HEK293 (cell line): ENCODE results near the gene PDIA6.
A peak's percentile ranks its signal among the peaks of the same experiment; 100 is the strongest.

Experiments
- CTCF ChIA-PET: fragments of 350-600 bp; formaldehyde crosslinking; extraction: SDS; loops from one replicate; lab custom pipeline; 2021; ENCODE audit warnings: antibody characterized with exemption; lab: Yijun Ruan, JAX
- POLR2A ChIA-PET: fragments of 300-600 bp; formaldehyde crosslinking; extraction: SDS; loops from one replicate; lab custom pipeline; 2020; ENCODE audit warnings: antibody characterized with exemption, inconsistent platforms; lab: Yijun Ruan, JAX
- H3K27ac ChIP-seq: fragments of 200-500 bp; sonication (Bioruptor generic); 2 replicates; pipeline ENCODE4 v1.5.1; 2014; ENCODE audit warnings: low read depth, low read length, control low read depth, inconsistent platforms; ENCODE audit errors: extremely low read depth
- H3K36me3 ChIP-seq, 2 experiments: fragments of 200-500 bp in 1 of 2; sonication (Bioruptor generic) in 1 of 2; 1 replicate in 1 of 2; 2 replicates in 1 of 2; pipeline ENCODE4 v1.5.1; 2014 to 2017; ENCODE audit warnings: inconsistent platforms in 2 of 2, low read length in 2 of 2; ENCODE audit not compliant: control insufficient read depth in 2 of 2, insufficient read depth in 1 of 2
- H3K4me1 ChIP-seq: fragments of 200-500 bp; sonication (Bioruptor generic); 2 replicates; pipeline ENCODE4 v1.5.1; 2014; ENCODE audit warnings: mild to moderate bottlenecking, low read length, inconsistent platforms; ENCODE audit not compliant: control insufficient read depth, insufficient read depth
- H3K4me3 ChIP-seq: 2 replicates; pipeline ENCODE4 v1.5.1; 2011; ENCODE audit warnings: low read depth, mild to moderate bottlenecking, control low read depth, low read length, moderate library complexity
- H3K9me3 ChIP-seq: fragments of 200-500 bp; sonication (Bioruptor generic); 2 replicates; pipeline ENCODE4 v1.5.1; 2014; ENCODE audit warnings: low read depth, low read length, inconsistent platforms; ENCODE audit not compliant: control insufficient read depth, insufficient read depth
- BCL11B ChIP-seq: fragments of 450-650 bp; formaldehyde crosslinking; IDR thresholded peaks from 2 replicates; pipeline ENCODE4 v1.5.1; 2016; ENCODE audit warnings: low read depth, missing biosample characterization, missing genetic modification characterization
- GFI1B ChIP-seq: fragments of 450-650 bp; formaldehyde crosslinking; IDR thresholded peaks from 2 replicates; pipeline ENCODE4 v1.5.1; 2016; ENCODE audit warnings: missing biosample characterization, missing genetic modification characterization
- GLI4 ChIP-seq: fragments of 450-650 bp; formaldehyde crosslinking; IDR thresholded peaks from 2 replicates; pipeline ENCODE4 v1.5.1; 2016; ENCODE audit warnings: missing biosample characterization, missing genetic modification characterization
- MZF1 ChIP-seq: fragments of 450-650 bp; formaldehyde crosslinking; IDR thresholded peaks from 2 replicates; pipeline ENCODE4 v1.5.1; 2017; ENCODE audit warnings: missing biosample characterization, missing genetic modification characterization, borderline replicate concordance
- SCRT2 ChIP-seq: fragments of 450-650 bp; formaldehyde crosslinking; IDR thresholded peaks from 2 replicates; pipeline ENCODE4 v1.5.1; 2016; ENCODE audit warnings: missing biosample characterization, missing genetic modification characterization
- SETDB1 ChIP-seq: IDR thresholded peaks from one replicate; pipeline ENCODE4 v1.6.1; 2017; ENCODE audit warnings: mild to moderate bottlenecking, low read length, moderate library complexity, mixed read lengths; ENCODE audit not compliant: insufficient read length
- ZEB2 ChIP-seq: fragments of 450-650 bp; formaldehyde crosslinking; IDR thresholded peaks from 2 replicates; pipeline ENCODE4 v1.5.1; 2016; ENCODE audit warnings: missing biosample characterization, missing genetic modification characterization
- ZFP41 ChIP-seq: fragments of 450-650 bp; formaldehyde crosslinking; IDR thresholded peaks from 2 replicates; pipeline ENCODE4 v1.5.1; 2016; ENCODE audit warnings: missing biosample characterization, missing genetic modification characterization, borderline replicate concordance
- ZFP69B ChIP-seq: fragments of 450-650 bp; formaldehyde crosslinking; IDR thresholded peaks from 2 replicates; pipeline ENCODE4 v1.5.1; 2016; ENCODE audit warnings: missing biosample characterization, missing genetic modification characterization
- ZNF10 ChIP-seq: fragments of 450-650 bp; formaldehyde crosslinking; IDR thresholded peaks from 2 replicates; pipeline ENCODE4 v1.5.1; 2017; ENCODE audit warnings: missing biosample characterization, missing genetic modification characterization
- ZNF155 ChIP-seq: fragments of 450-650 bp; formaldehyde crosslinking; IDR thresholded peaks from 2 replicates; pipeline ENCODE4 v1.5.1; 2016; ENCODE audit warnings: missing biosample characterization, missing genetic modification characterization
- ZNF16 ChIP-seq: fragments of 450-650 bp; formaldehyde crosslinking; IDR thresholded peaks from 2 replicates; pipeline ENCODE4 v1.5.1; 2016; ENCODE audit warnings: low read depth, missing biosample characterization, missing genetic modification characterization
- ZNF341 ChIP-seq: fragments of 450-650 bp; formaldehyde crosslinking; IDR thresholded peaks from 2 replicates; pipeline ENCODE4; 2016; ENCODE audit warnings: low read depth, missing biosample characterization, missing genetic modification characterization
- ZNF488 ChIP-seq: fragments of 450-650 bp; formaldehyde crosslinking; IDR thresholded peaks from 2 replicates; pipeline ENCODE4 v1.5.1; 2016; ENCODE audit warnings: missing biosample characterization, missing genetic modification characterization
- ZNF510 ChIP-seq: fragments of 450-650 bp; formaldehyde crosslinking; IDR thresholded peaks from 2 replicates; pipeline ENCODE4 v1.5.1; 2018; ENCODE audit warnings: mild to moderate bottlenecking, missing genetic modification characterization, missing biosample characterization; ENCODE audit not compliant: insufficient replicate concordance
- ZNF530 ChIP-seq: fragments of 450-650 bp; formaldehyde crosslinking; IDR thresholded peaks from 2 replicates; pipeline ENCODE4 v1.5.1; 2016; ENCODE audit warnings: low read depth, missing biosample characterization, missing genetic modification characterization
- ZNF596 ChIP-seq: fragments of 450-650 bp; IDR thresholded peaks from 2 replicates; pipeline ENCODE4 v1.5.0; 2018; ENCODE audit warnings: missing biosample characterization, mild to moderate bottlenecking, missing genetic modification characterization, moderate library complexity
- ZNF610 ChIP-seq: fragments of 450-650 bp; formaldehyde crosslinking; IDR thresholded peaks from 2 replicates; pipeline ENCODE4 v1.5.1; 2016; ENCODE audit warnings: missing biosample characterization, missing genetic modification characterization, borderline replicate concordance
- ZNF623 ChIP-seq: fragments of 450-650 bp; formaldehyde crosslinking; IDR thresholded peaks from 2 replicates; pipeline ENCODE4 v1.5.1; 2016; ENCODE audit warnings: missing biosample characterization, missing genetic modification characterization
- ZNF792 ChIP-seq: fragments of 450-650 bp; formaldehyde crosslinking; IDR thresholded peaks from 2 replicates; pipeline ENCODE4 v1.5.1; 2016; ENCODE audit warnings: missing biosample characterization, missing genetic modification characterization
- TF ChIP-seq, protein P1 (sequence below): fragments of 450-650 bp; formaldehyde crosslinking; IDR thresholded peaks from 2 replicates; pipeline ENCODE4 v1.5.1; 2016; ENCODE audit warnings: missing biosample characterization, missing genetic modification characterization
- TF ChIP-seq, protein P2 (sequence below): fragments of 450-650 bp; formaldehyde crosslinking; IDR thresholded peaks from 2 replicates; pipeline ENCODE4 v1.5.1; 2017; ENCODE audit warnings: missing biosample characterization, missing genetic modification characterization

Gene PDIA6

GRCh38 chr2:10844097-10844496, 31.5 kb upstream of the PDIA6 start (continued):
- TF ChIP-seq ZNF596 = no peak

DNA sequence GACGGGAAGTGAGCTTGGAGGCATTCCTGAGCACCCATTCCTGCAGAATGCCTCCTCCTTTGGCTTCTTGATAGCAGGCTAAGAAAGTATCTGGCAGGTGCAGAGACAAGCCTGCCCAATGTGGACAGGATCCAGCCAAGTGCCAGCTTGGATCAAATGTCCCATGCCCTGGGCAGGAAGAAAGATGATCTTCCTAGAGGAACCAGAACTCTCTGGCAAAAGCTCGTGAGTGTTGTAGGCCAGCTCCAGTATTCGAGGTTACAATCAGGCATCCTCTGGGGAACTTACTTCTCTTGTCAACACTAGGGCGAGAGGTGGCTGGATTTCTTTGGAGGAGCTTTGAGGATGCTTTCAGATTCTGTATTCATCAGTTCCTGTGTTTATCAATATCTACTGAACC, 29.9 kb upstream of the PDIA6 start:
- no peaks in the 10 kb centered on the region for H3K36me3 ChIP-seq
- CTCF ChIA-PET = interaction anchor here (0.6 to 2.2 kb wide), 2 partner anchors 10 to 282 kb away, joined by 3 to 7 read pairs; no protein-coding TSS in a partner anchor
- POLR2A ChIA-PET = no interaction called here
- H3K4me1 ChIP-seq = no peaks in the 10 kb centered on the region
- no peak for TF ChIP-seq BCL11B (tag by site-specific recombination)
- no peak for TF ChIP-seq ZNF16
- TF ChIP-seq ZFP69B (tag by site-specific recombination) = no peak
- no peak for TF ChIP-seq SCRT2
- no peak for TF ChIP-seq GLI4 (tag by site-specific recombination)
- TF ChIP-seq ZNF155 = no peak
- TF ChIP-seq, protein P1, sequence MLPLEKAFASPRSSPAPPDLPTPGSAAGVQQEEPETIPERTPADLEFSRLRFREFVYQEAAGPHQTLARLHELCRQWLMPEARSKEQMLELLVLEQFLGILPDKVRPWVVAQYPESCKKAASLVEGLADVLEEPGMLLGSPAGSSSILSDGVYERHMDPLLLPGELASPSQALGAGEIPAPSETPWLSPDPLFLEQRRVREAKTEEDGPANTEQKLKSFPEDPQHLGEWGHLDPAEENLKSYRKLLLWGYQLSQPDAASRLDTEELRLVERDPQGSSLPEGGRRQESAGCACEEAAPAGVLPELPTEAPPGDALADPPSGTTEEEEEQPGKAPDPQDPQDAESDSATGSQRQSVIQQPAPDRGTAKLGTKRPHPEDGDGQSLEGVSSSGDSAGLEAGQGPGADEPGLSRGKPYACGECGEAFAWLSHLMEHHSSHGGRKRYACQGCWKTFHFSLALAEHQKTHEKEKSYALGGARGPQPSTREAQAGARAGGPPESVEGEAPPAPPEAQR (tag by site-specific recombination) = no peak
- no peak for TF ChIP-seq GFI1B (tag by site-specific recombination)
- no peak for TF ChIP-seq MZF1 (tag by site-specific recombination)
- TF ChIP-seq ZEB2 (tag by site-specific recombination) = no peak
- no peak for TF ChIP-seq ZNF341
- no peak for TF ChIP-seq ZFP41 (tag by site-specific recombination)
- no peak for TF ChIP-seq ZNF488
- no peak for TF ChIP-seq ZNF530 (tag by site-specific recombination)
- no peak for TF ChIP-seq ZNF623 (tag by site-specific recombination)
- no peak for TF ChIP-seq ZNF792
- no peak for TF ChIP-seq ZNF610 (tag by site-specific recombination)
- no peak for TF ChIP-seq ZNF10 (tag by site-specific recombination)
- TF ChIP-seq ZNF510 (tag by site-specific recombination) = no peak
- H3K9me3 ChIP-seq = no peaks in the 10 kb centered on the region
- no peak overlapping the region for H3K27ac ChIP-seq
- H3K4me3 ChIP-seq = no peak overlapping the region

GRCh38 chr2:10841547-10842219, 29.1 kb upstream of the PDIA6 start:
- ChIA-PET CTCF (interaction anchor here (0.6 to 2.2 kb wide), 3 partner anchors 9 to 283 kb away, joined by 3 to 7 read pairs (median 4); no protein-coding TSS in a partner anchor), POLR2A (interaction anchor here (0.7 kb wide), 1 partner anchor 9 kb away, joined by 3 read pairs; no protein-coding TSS in a partner anchor)

More at GRCh38 chr2:10841547-10842219, 29.1 kb upstream of the PDIA6 start:
- H3K9me3 ChIP-seq = no peaks in the 10 kb centered on the region
- H3K27ac ChIP-seq = no peak overlapping the region
- H3K36me3 ChIP-seq = no peaks in the 10 kb centered on the region
- TF ChIP-seq ZEB2 (tag by site-specific recombination) = no peak
- TF ChIP-seq ZFP41 (tag by site-specific recombination) = no peak
- peak; percentile 20 for TF ChIP-seq SETDB1
- TF ChIP-seq, protein P2, sequence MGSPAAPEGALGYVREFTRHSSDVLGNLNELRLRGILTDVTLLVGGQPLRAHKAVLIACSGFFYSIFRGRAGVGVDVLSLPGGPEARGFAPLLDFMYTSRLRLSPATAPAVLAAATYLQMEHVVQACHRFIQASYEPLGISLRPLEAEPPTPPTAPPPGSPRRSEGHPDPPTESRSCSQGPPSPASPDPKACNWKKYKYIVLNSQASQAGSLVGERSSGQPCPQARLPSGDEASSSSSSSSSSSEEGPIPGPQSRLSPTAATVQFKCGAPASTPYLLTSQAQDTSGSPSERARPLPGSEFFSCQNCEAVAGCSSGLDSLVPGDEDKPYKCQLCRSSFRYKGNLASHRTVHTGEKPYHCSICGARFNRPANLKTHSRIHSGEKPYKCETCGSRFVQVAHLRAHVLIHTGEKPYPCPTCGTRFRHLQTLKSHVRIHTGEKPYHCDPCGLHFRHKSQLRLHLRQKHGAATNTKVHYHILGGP (tag by site-specific recombination) = no peak
- H3K4me3 ChIP-seq = no peak overlapping the region
- H3K4me1 ChIP-seq = no peaks in the 10 kb centered on the region
